Activated CD8-positive, alpha-beta memory T cell treated with anti-CD3 and anti-CD28 coated beads for 24 hours (primary cell): ENCODE results near the gene FAM107B.

ENCODE experiments used
- DNase-seq: peaks from one replicate; pipeline ENCODE4 v3.0.0-alpha.2; 2020

FAM107B gene

GRCh38 chr10:14476641-14477407, 297.9 kb downstream of the FAM107B start:
- peak; percentile 11 for DNase-seq

- DNase-seq: peak; percentile 7
Observed at GRCh38 chr10:14476006-14476405, 298.7 kb downstream of the FAM107B start.

- no peak for DNase-seq
Observed at GRCh38 chr10:14474656-14475055, 300.0 kb downstream of the FAM107B start.

- DNase-seq: no peak
Observed at GRCh38 chr10:14470920-14471319, 303.8 kb downstream of the FAM107B start.

GRCh38 chr10:14468726-14469125, 306.0 kb downstream of the FAM107B start:
- DNase-seq: no peak
